Germinal center (tissue), 1 donor: ENCODE data around the gene ST3GAL2.
"Not testable (repeated sequence)": the region's sequence is repeated elsewhere in the genome, so short reads cannot be mapped to it uniquely, and the experiment has no call there.

Source experiments
- DNase-seq: peaks from one replicate; pipeline ENCODE4 v3.0.0; 2012; ENCODE audit warnings: mixed read lengths, low spot score

The ST3GAL2 gene

GRCh38 chr16:70332728-70333127, 106.2 kb downstream of the ST3GAL2 start:
- DNase-seq = not testable (repeated sequence)

- no peak for DNase-seq
Measured at GRCh38 chr16:70331588-70332358, 107.1 kb downstream of the ST3GAL2 start.

GRCh38 chr16:70331091-70331490, 107.8 kb downstream of the ST3GAL2 start:
- DNase-seq = no peak
